NCI-H146 (cell line): ENCODE measurements around the gene WFDC11.
"Not testable (repeated sequence)": the region's sequence is repeated elsewhere in the genome, so short reads cannot be mapped to it uniquely, and the experiment has no call there.

Experiments used
- DNase-seq: peaks from one replicate; lab custom pipeline; 2025; lab: John Stamatoyannopoulos, UW

Gene WFDC11

DNA sequence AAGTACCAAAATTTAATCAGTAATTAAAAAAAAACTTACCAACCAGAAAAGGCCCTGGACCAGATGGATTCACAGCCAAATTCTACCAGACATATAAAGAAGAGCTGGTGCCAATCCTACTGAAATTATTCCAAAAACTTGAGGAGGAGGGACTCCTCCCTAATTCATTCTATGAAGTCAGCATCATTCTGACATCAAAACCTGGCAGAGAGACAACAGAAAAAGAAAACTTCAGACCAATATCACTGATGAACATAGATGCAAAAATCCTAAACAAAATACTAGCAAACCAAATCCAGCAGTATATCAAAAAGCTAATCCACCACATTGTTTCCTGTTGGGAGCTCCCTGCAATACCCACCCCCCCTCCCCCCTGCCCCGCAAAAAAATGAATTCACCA lies at the start of gene WFDC11:
Gene WFDC11 (minus strand): TSS at position 101 of the 400 bp plus-strand sequence. CDS start 19,639 bp downstream, outside the sequence.
- DNase-seq: no peak

DNA sequence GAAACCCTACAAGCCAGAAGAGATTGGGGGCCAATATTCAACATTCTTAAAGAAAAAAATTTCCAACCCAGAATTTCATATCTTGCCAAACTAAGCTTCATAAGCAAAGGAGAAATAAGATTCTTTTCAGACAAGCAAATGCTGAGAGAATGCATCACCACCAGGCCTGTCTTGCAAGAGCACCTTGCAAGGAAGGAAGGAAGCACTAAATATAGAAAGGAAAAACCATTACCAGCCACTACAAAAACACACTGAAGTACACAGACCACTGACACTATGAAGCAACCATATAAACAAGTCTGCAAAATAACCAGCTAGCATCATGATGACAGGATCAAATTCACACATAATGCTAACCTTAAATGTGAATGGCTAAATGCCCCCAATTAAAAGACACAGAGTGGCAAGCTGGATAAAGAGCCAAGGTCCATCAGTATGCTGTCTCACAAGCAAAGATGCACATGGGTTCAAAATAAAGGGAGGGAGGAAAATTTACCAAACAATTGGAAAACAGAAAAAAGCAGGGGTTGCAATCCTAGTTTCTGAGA lies 46.2 kb upstream of the WFDC11 start:
- not testable (repeated sequence) for DNase-seq

DNA sequence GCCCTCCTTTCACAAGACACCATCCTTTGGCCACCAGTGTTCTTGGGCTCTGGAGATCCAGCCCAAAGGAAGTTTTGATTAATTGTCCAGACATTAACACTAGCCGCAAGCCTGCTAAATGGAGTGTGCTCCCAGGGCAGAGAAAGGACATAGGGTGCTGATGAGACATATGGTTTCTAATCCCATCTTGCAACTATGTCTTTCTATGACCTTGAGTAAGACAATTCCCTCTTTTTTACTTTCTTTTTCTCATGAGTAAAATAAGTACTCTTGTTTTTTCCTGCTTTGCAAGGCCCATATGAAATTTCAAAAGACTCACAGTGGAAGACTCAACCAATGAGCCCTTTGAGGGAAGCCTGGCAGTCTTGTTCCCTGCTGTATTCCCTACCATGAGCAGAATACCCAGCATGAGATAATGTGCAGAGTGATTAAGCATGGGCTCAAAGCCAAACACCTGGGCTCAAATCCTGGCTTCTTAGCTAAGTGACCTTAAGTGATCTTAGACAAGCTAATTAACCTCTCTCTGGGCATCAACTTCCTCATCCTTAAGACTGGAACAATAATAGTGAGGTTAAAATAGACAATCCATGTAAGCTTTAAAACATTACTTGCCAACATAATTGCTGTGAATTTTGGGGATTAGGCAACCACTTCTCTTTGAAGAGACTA lies 35.1 kb upstream of the WFDC11 start, which contains the start of gene WFDC10B:
Gene WFDC10B (minus strand): TSS at position 51 of the 669 bp plus-strand sequence. CDS start 19,027 bp downstream, outside the sequence.
- DNase-seq: peak; percentile 7

DNA sequence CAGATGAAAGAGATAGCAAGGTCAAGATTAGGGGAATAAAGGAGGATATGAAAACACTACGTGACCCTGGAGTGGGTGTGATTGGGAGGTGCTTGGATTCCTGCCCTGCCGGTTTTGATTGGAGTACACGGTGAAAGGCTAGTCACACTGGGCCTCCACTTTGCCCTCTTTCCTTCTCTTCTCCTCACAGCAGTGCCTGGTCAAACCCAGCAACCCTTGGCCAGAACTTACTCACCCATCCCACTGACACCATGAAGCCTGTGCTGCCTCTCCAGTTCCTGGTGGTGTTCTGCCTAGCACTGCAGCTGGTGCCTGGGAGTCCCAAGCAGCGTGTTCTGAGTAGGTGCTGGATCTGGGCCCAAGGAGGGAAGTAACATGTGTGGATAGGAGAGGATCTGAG lies 31.8 kb upstream of the WFDC11 start, which contains the start of gene WFDC13:
Gene WFDC13 (plus strand): TSS at position 166 of the 400 bp plus-strand sequence. CDS start 86 bp downstream, at position 252.
- DNase-seq: no peak

DNA sequence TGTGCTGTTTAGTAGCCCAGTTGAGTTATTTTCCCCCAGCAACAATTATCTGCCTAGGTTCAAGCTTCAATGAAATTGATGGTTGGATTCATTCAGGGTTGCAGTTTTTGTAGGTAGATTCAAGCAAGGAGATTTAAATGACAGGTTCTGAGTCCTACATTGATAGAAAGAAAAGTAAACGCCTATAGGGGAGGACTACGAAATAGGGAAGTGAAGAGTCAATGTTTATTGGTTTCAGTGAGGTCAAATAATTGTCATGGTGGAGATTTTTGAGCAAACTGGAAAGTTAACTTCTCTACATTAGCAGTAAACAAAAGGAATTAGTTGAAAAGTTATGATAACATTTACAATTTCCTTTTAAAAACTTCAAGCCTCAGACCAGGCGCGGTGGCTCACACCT lies 31.1 kb upstream of the WFDC11 start:
- no peak for DNase-seq

DNA sequence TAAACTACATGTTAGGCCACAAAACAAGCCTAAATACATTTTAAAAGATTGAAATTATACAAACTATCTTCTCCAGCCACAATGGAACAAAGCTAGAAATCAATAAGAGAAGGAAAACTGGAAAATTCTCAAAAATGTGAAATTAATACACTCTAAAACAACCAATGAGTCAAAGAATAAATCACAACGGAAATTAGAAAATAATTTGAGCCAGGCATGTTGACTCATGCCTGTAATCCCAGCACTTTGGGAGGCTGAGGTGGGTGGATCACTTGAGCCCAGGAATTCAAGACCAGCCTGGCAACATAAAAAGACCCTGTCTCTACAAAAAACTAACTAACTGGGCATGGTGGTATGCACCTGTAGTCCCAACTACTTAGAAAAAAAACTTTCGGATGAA lies 25.5 kb upstream of the WFDC11 start:
- DNase-seq: no peak

DNA sequence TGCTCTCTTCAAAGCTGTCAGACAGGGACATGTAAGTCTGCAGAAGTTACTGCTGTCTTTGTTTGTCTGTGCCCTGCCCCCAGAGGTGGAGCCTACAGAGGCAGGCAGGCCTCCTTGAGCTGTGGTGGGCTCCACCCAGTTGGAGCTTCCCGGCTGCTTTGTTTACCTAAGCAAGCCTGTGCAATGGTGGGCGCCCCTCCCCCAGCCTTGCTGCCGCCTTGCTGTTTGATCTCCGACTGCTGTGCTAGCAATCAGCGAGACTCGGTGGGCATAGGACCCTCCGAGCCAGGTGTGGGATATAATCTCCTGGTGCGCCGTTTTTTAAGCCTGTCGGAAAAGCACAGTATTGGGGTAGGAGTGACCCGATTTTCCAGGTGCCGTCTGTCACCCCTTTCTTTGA lies 23.3 kb upstream of the WFDC11 start:
- DNase-seq: not testable (repeated sequence)

DNA sequence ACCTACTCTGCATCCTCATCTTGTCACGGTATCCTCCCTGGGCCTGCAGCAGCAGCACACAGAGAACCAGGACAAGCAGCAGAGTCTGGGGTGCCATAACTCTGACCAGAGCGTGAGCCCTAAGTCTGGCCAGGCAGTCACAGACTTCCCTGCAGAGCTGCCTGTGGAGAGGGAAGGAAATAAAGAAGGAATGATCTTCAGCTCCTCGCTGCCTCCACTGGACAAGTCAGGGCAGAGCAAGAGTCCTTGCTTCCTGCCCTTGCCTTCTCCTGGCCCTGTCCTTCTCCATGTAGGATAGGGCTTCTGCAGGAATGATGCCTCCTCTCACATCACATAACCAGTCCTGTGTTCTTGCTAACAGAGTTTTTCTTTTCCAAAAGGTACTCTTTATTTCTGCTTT lies 15.9 kb upstream of the WFDC11 start:
- DNase-seq: no peak

DNA sequence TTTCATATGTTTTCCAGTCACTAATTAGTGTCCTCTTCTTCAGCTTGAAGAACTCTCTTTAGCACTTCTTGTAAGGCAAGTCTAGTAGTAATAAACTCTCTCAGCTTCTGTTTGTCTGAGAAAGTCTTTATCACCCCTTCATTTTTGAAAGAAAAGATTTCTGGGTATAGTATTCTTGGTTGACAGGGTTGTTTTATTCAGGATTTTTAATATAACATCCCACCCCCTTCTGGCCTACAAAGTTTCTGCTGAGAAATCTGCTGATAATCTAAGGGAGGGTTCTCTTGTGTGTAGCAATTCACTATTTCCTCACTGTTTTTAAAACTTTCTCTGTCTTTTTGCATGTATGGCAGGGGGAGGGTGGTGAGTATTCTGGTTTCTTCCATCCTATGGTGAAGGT lies 9.6 kb upstream of the WFDC11 start:
- no peak for DNase-seq

DNA sequence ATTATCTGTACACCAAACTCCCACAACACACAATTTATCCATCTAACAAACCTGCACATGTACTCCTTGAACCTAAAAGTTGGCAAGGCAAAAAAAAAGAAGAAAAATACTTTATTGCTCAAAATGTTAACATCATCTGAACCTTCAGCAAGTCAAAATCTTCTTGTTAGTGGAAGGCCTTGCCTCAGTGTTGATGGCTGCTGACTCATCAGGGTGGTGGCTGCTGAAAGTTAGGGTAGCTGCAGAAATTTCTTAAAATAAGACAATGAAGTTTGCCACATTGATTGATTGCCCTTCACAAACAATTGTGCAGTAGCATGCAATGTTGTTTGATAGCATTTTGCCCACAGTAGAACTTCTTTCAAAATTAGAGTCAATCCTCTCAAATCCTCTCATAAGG lies 2.7 kb upstream of the WFDC11 start:
- DNase-seq: no peak

DNA sequence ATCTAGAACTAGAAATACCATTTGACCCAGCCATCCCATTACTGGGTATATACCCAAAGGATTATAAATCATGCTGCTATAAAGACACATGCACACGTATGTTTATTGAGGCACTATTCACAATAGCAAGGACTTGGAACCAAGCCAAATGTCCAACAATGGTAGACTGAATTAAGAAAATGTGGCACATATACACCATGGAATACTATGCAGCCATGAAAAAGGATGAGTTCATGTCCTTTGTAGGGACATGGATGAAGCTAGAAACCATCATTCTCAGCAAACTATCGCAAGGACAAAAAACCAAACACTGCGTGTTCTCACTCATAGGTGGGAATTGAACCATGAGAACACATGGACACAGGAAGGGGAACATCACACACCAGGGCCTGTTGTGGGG lies 13.0 kb downstream of the WFDC11 start:
- DNase-seq: not testable (repeated sequence)

DNA sequence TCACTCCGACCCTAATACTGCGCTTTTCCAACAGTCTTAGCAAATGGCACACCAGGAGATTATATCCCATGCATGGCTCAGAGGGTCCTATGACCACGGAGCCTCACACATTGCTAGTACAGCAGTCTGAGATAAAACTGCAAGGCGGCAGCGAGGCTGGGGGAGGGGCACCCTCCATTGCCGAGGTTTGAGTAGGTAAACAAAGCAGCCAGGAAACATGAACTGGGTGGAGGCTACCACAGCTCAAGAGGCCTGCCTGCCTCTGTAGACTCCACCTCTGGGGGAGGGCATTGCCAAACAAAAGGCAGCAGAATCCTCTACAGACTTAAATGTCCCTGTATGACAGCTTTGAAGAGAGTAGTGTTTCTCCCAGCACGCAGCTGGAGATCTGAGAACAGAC lies 18.3 kb downstream of the WFDC11 start:
- not testable (repeated sequence) for DNase-seq

DNA sequence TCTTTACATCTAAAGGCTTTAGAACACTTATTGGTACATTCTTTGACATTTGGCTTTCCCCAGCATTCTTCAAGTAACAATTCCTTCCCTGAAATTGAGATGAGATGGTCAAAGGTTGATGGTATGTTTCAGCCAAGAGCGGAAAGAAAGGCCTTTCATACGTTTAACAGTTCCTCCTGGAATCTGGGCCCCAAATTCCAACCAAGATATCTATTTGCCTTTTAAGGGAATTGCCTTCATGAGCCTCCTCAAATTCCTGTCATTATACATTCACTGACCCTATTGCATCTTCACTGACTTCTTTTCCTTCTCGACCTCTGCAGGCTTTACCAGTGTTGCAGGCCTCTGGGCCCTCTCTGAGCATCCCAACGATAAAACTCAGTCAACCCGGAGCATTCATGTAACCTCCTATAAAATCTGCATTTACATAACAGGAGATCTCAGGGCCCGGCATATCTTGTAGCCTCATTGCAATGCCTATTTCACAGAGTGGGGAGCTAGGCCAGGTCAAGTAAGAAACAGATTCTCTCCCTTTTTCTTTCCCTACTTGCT lies 20.7 kb downstream of the WFDC11 start:
- no peak for DNase-seq

DNA sequence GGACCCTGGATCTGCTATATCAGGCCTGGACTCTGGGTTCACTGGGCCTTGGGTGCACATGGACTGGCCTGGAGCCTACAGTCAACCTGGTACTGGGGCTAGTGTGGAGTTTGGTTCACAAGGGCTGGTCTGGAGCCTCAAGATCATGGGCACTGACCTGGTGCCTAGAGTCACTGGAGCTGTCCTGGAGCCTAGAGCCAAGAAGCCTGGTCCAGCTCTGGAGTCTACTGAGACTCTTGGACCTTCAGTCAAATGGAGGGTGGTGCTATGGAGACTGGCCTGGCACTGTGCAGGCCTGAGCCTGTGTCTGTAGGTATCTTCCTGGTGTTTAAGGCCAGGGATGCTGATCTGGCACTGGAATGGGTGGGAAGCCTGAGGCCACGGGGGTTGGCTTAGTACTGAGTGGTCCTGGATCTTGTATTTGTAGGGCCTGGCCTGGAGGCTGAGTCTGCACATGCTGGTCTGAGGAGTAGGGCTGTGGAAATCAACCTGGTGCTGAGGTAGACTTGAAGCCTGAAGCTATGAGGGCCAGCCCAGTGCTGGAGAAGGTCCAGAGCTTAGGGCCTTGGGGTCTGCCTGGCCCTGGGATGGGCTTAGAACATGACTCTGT lies 22.5 kb downstream of the WFDC11 start:
- DNase-seq: no peak

DNA sequence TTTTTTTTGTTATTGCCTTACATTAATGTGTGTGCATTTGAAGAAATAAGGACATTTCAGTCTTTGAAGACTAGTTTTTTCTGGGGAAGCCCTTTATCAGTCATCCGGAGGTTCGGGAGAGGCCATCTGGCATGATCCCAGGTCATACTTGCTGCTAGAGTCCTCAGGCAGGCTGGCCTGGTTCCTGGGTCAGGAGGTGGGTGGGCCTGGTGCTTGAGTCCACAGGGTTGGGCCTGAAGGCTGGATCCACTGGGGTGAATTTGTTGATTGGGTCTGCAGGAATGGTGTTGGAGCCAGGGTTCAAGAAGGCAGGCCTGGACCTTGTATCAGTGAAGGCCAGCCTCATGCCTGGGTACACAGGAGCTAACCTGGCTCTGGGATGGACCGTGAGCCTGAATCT lies 23.2 kb downstream of the WFDC11 start:
- no peak for DNase-seq

DNA sequence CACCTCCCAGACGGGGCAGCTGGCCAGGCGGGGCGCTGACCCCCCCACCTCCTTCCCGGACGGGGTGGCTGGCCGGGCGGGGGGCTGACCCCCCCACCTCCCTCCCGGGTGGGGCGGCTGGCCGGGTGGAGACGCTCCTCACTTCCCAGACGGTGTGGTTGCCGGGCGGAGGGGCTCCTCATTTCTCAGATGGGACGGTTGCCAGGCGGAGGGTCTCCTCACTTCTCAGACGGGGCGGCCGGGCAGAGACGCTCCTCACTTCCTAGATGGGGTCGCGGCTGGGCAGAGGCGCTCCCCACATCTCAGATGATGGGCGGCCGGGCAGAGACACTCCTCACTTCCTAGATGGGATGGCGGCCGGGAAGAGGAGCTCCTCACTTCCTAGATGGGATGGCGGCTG lies 24.2 kb downstream of the WFDC11 start:
- DNase-seq: not testable (repeated sequence)

DNA sequence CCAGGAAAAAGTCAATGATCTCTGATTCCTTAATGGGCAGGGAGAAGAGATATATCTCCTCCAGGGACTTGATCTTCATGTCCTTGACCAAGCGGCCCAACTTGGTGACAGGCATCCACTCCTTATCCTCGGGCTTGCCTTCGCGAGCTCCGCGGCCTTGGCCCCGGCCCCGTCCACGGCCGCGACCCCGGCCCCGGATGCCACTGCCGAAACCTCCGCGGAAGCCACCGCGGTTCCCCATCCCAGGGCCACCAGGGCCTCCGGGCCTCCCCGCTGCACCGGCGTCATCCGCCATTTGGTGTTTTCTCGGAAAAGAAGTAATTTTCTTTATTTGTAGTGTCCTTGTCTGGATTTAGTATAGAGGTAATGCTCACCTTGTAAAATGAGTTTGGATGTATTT lies 29.0 kb downstream of the WFDC11 start:
- not testable (repeated sequence) for DNase-seq

DNA sequence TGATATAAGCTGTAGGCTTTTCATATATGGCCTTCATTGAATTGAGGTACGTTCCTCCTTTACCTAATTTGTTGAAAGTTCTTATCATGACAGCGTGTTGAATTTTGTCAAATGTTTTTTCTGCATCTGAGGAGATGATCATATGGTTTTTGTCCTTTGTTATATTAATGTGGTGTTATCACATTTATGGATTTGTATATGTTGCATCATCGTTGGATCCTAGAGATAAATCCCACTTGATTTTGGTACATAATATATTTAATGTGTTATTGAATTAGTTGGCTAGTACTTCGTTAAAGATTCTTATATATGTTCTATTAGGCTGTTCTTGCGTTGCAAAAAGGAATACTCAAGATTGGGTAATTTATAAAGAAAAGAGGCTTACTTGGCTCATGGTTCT lies 30.4 kb downstream of the WFDC11 start:
- DNase-seq: no peak

DNA sequence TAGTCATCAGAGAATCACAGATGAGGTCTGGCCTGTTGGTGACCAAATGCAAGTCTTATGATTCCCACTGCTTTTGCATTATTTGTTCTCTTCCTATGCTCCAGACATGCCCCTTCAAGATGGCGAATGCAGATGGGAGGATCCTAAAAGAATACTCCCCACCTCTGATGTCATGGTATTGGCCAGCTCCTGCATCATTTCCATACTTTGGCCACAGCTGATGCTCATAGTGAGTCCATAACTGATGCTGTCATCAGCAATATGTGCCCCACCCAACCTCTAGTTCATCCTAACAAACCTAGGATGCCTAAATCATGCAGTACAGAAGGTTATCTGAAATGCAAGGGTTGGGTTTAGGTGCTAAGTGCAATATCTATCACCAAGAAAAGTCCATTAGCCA lies 33.5 kb downstream of the WFDC11 start:
- DNase-seq: no peak

DNA sequence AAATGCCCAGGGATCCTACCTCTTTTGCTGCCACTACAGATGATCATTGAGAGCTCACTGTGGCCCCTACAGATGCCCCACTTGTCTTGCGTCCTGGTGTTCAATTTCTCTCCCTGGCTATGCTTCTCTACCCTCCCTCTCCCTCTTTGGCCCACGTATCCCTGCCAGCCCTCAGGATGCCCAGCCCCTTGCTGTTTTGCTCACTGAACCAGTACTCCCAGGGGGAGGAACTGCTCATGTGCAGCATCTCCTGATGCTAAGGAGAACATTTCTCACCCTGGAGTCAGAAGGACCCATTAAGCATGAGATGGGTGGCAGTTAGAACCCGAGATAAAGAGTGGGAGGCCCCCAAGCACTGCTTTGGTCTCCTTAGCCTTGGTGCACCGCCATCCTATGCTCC lies 38.9 kb downstream of the WFDC11 start, which contains the start of gene WFDC9:
Gene WFDC9 (minus strand): TSS at position 101 of the 400 bp plus-strand sequence. CDS start 21,103 bp downstream, outside the sequence.
- no peak for DNase-seq

DNA sequence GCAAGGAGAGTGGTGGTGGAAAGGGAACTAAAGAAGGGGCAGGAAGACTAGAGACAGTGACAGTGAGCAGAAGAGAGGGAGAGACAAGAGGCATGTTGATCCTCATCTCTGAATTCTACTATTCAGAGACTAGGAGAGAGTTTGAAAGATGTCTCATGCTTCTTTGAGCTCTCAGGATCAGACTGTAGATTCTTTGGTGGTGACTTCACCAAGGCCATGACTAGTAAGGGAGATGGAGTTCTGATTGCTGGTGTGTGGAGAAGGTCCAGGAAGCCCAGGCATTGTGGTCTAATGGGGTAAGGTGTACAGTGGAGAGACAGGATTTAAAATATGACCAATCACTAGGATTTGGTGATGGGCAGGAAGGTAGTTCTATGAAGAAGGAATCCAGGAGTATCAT lies 39.7 kb downstream of the WFDC11 start:
- no peak for DNase-seq

DNA sequence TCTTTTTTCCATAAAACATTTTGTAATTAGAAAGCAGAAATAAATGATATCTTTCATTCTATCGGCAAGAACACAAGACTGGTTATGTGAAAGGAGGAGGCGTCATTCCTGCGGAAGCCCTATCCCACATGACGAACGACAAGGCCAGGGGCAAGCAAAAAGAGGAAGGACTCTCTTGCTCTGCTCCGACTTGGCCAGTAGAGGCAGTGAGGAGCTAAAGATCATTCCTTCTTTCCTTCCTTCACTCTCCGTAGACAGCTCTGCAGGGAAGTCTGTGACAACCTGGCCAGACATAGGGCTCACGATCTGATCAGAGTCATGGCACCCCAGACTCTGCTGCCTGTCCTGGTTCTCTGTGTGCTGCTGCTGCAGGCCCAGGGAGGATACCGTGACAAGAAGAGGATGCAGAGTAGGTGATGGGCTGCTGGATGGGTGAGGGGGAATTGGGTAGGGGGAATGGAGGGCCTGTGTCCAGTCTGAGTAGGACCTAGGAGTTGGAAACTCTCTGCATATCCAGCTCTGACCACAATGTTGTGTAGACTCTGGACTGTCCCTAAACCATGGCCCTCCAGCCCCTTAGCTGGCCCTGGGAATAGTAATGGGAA lies 40.4 kb downstream of the WFDC11 start, which contains the start of gene WFDC10A:
Gene WFDC10A (plus strand): TSS at position 244 of the 605 bp plus-strand sequence. CDS start 75 bp downstream, at position 319.
- DNase-seq: no peak
